GOT3 (cell line): ENCODE results near the gene MICALL2.

Experiments used
- DNase-seq: peaks from one replicate; lab custom pipeline; 2025; ENCODE audit warnings: mixed read lengths; lab: John Stamatoyannopoulos, UW

The MICALL2 gene

GRCh38 chr7:1394371-1394770, 64.9 kb downstream of the MICALL2 start:
- DNase-seq, result no peak

- no peak for DNase-seq
These were observed 65.8 kb downstream of the MICALL2 start for GRCh38 chr7:1393421-1393820.

- no peak for DNase-seq
These were observed 66.7 kb downstream of the MICALL2 start for GRCh38 chr7:1392556-1392955.

- DNase-seq, result no peak
These were observed 67.8 kb downstream of the MICALL2 start for GRCh38 chr7:1391449-1391848.

GRCh38 chr7:1388703-1389335, 70.5 kb downstream of the MICALL2 start:
- no peak for DNase-seq

- no peak for DNase-seq
These were observed 71.1 kb downstream of the MICALL2 start for GRCh38 chr7:1388021-1388702.

- DNase-seq, result no peak
These were observed 72.0 kb downstream of the MICALL2 start for GRCh38 chr7:1387261-1387660.

GRCh38 chr7:1386623-1387220, 72.5 kb downstream of the MICALL2 start:
- DNase-seq, result no peak

- DNase-seq, result no peak
These were observed 73.3 kb downstream of the MICALL2 start for GRCh38 chr7:1385809-1386622.

GRCh38 chr7:1385086-1385808, 74.0 kb downstream of the MICALL2 start:
- DNase-seq, result no peak
